ENCODE results near the gene TEX28. TPM values are rescaled to one million over a fixed set of nuclear protein-coding genes. Genes with fewer than 3 reads are reported as not detected.
A peak's percentile ranks its signal among the peaks of the same experiment; 100 is the strongest.
"Not testable (repeated sequence)": the region's sequence is repeated elsewhere in the genome, so short reads cannot be mapped to it uniquely, and the experiment has no call there.

Gene TEX28
- polyA plus RNA-seq, 2 of the 4 experiments (the other 2 are of a cell fraction), result not detected

GRCh38 chrX:154248076-154248475 lies 46.8 kb downstream of the TEX28 start:
- CTCF ChIA-PET; POLR2A ChIA-PET; H3K9me3 ChIP-seq; FAIRE-seq; H3K4me2 ChIP-seq; ATAC-seq; DNase-seq (ENCODE audit: low read depth in 1 of 2, low spot score in 1 of 2); H3K4me1 ChIP-seq; H3K4me3 ChIP-seq; H3K27ac ChIP-seq: not testable (repeated sequence)
- WGBS (ENCODE audit: missing lambda C conversion rate), result no CpG with 5 or more reads among the region's 10 CpGs

GRCh38 chrX:154247377-154248045 lies 47.4 kb downstream of the TEX28 start:
- POLR2A ChIA-PET; H3K9me3 ChIP-seq; H3K27ac ChIP-seq; CTCF ChIA-PET; H3K4me2 ChIP-seq; H3K4me1 ChIP-seq; DNase-seq (ENCODE audit: low read depth in 1 of 2, low spot score in 1 of 2); FAIRE-seq; H3K4me3 ChIP-seq: not testable (repeated sequence)
- WGBS (ENCODE audit: missing lambda C conversion rate), result 50% methylated on average over 1 of the region's 17 CpGs
- ATAC-seq, result peak; percentile 75 to 78; a peak in 5 of 6 replicates

GRCh38 chrX:154239982-154240503 lies 54.9 kb downstream of the TEX28 start:
- FAIRE-seq; H3K9me3 ChIP-seq; H3K27ac ChIP-seq; DNase-seq (ENCODE audit: low read depth in 1 of 2, low spot score in 1 of 2); H3K4me2 ChIP-seq; H3K4me1 ChIP-seq; ATAC-seq; H3K4me3 ChIP-seq; POLR2A ChIA-PET: not testable (repeated sequence)
- WGBS (ENCODE audit: missing lambda C conversion rate), result 61% methylated on average over 6 of the region's 8 CpGs
- CTCF ChIA-PET, result interaction anchor here (0.6 kb wide), 1 partner anchor 63 kb away, joined by 3 read pairs; no protein-coding TSS in a partner anchor

DNA sequence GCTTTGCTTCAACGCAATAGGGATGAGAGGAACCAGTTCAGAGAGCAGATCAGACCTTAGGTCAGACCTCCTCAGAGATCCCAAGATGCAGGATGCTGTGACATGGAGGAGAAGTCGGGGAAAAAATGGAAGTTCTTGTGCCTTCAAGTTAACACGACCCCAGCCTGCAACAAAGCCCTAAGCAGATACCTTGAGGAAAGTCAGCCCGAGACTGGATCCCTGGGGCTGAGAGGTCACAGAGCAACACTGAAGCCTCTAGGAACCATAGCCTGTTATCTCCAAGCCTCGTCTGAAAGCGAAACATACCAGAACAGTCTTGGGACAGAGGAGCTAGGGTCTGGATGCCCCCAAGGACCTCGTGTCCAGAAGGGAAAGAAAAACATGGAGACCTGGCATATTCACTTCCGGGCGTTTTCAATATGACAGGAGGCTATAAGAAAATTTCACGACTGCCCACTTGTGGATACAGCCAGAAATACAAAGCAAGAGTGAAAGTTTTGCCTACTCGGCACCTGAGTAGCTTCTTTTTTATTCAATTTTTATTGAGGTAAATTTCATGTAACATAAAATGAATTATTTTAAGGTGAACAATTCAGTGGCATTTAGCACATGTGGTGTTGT lies 55.9 kb downstream of the TEX28 start:
- DNase-seq (ENCODE audit: low read depth in 1 of 2, low spot score in 1 of 2); H3K4me3 ChIP-seq; H3K27ac ChIP-seq; CTCF ChIA-PET; H3K4me1 ChIP-seq; FAIRE-seq; H3K4me2 ChIP-seq; H3K9me3 ChIP-seq: not testable (repeated sequence)
- peak in 1 of 2 experiments; percentile 62; a peak in 3 of 6 replicates for ATAC-seq
- WGBS (ENCODE audit: missing lambda C conversion rate), result 35% methylated on average over 9 of the region's 11 CpGs
- POLR2A ChIA-PET, result interaction anchor here (0.7 kb wide), 1 partner anchor 937 kb away, joined by 7 read pairs; no protein-coding TSS in a partner anchor

GRCh38 chrX:154233620-154234019 lies 61.3 kb downstream of the TEX28 start:
- H3K9me3 ChIP-seq; FAIRE-seq; CTCF ChIA-PET; DNase-seq (ENCODE audit: low read depth in 1 of 2, low spot score in 1 of 2); H3K4me3 ChIP-seq; H3K4me1 ChIP-seq; H3K4me2 ChIP-seq; H3K27ac ChIP-seq; ATAC-seq; POLR2A ChIA-PET: not testable (repeated sequence)
- WGBS (ENCODE audit: missing lambda C conversion rate), result no CpG with 5 or more reads among the region's 16 CpGs

GRCh38 chrX:154231443-154231842 lies 63.5 kb downstream of the TEX28 start:
- CTCF ChIA-PET; DNase-seq (ENCODE audit: low read depth in 1 of 2, low spot score in 1 of 2); POLR2A ChIA-PET; H3K4me2 ChIP-seq; ATAC-seq; H3K4me3 ChIP-seq; H3K4me1 ChIP-seq; FAIRE-seq; H3K27ac ChIP-seq; H3K9me3 ChIP-seq: not testable (repeated sequence)
- WGBS (ENCODE audit: missing lambda C conversion rate), result no CpG with 5 or more reads among the region's 3 CpGs

GRCh38 chrX:154226706-154227105 lies 68.2 kb downstream of the TEX28 start:
- POLR2A ChIA-PET, result not testable (repeated sequence)

DNA sequence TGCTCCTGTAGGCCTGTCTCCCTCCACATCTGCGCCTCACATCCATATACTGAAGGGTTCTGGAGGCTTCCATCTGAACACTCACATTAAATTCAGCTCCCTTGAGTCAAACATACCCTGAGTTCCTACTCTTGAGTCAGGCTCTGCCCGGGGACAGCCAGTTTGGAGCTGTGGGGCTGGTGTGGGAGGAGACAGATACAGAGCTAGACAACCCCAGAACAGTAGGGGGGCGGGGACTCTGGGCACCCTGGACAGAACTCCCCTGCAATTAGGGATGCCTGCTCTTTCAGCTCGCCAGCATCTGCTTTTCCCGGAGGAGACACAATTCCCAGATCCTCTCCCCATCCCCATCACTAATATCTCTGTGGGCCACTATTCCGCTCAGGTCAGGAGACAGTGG lies 69.6 kb downstream of the TEX28 start:
- ATAC-seq; FAIRE-seq; DNase-seq (ENCODE audit: low read depth in 1 of 2, low spot score in 1 of 2); H3K4me2 ChIP-seq; H3K4me3 ChIP-seq; CTCF ChIA-PET; H3K27ac ChIP-seq; H3K9me3 ChIP-seq; H3K4me1 ChIP-seq; POLR2A ChIA-PET: not testable (repeated sequence)
- WGBS (ENCODE audit: missing lambda C conversion rate), result no CpG with 5 or more reads among the region's 6 CpGs

More at GRCh38 chrX:154226706-154227105, 68.2 kb downstream of the TEX28 start:
- H3K4me2 ChIP-seq; H3K9me3 ChIP-seq; CTCF ChIA-PET; ATAC-seq; H3K27ac ChIP-seq; H3K4me3 ChIP-seq; DNase-seq (ENCODE audit: low read depth in 1 of 2, low spot score in 1 of 2); FAIRE-seq; H3K4me1 ChIP-seq: not testable (repeated sequence)
- WGBS (ENCODE audit: missing lambda C conversion rate), result no CpG with 5 or more reads among the region's 9 CpGs

Other genes starting within 250 kb of the TEX28 start
- 16.6 and 17.7 TPM in 2 replicates for gene MECP2, start 197.4 kb downstream of the TEX28 start, polyA plus RNA-seq (2011; rRNA removed)
- 16.5 to 19.2 TPM (median 17.9 TPM) in 3 replicates for gene MECP2, start 197.4 kb downstream of the TEX28 start, polyA plus RNA-seq (2017; fragmentation: RNase III; extraction: RNeasy Plus Mini Kit Qiagen cat#74134 plus additional on column Dnase treatment)
- gene OPN1LW, start 150.9 kb downstream of the TEX28 start, polyA plus RNA-seq (2011; rRNA removed), result not detected in 2 replicates
- gene OPN1LW, start 150.9 kb downstream of the TEX28 start, polyA plus RNA-seq (2017; fragmentation: RNase III; extraction: RNeasy Plus Mini Kit Qiagen cat#74134 plus additional on column Dnase treatment), result not detected in 3 replicates
- gene OPN1MW, start 112.5 kb downstream of the TEX28 start, polyA plus RNA-seq (2011; rRNA removed), result not detected in 2 replicates
- not detected in 3 replicates for gene OPN1MW, start 112.5 kb downstream of the TEX28 start, polyA plus RNA-seq (2017; fragmentation: RNase III; extraction: RNeasy Plus Mini Kit Qiagen cat#74134 plus additional on column Dnase treatment)
- not detected in 2 replicates for gene OPN1MW2, start 75.4 kb downstream of the TEX28 start, polyA plus RNA-seq (2011; rRNA removed)
- not detected in 3 replicates for gene OPN1MW2, start 75.4 kb downstream of the TEX28 start, polyA plus RNA-seq (2017; fragmentation: RNase III; extraction: RNeasy Plus Mini Kit Qiagen cat#74134 plus additional on column Dnase treatment)
- gene OPN1MW3, start 37.5 kb downstream of the TEX28 start, polyA plus RNA-seq (2011; rRNA removed), result not detected in 2 replicates
- gene OPN1MW3, start 37.5 kb downstream of the TEX28 start, polyA plus RNA-seq (2017; fragmentation: RNase III; extraction: RNeasy Plus Mini Kit Qiagen cat#74134 plus additional on column Dnase treatment), result not detected in 3 replicates
- 0.14 TPM in 1 of 2 replicates, not detected in the other for gene TKTL1, start 671 bp upstream of the TEX28 start, polyA plus RNA-seq (2011; rRNA removed)
- gene TKTL1, start 671 bp upstream of the TEX28 start, polyA plus RNA-seq (2017; fragmentation: RNase III; extraction: RNeasy Plus Mini Kit Qiagen cat#74134 plus additional on column Dnase treatment), result not detected in 3 replicates
- 303 and 351 TPM in 2 replicates for gene FLNA, start 79.5 kb upstream of the TEX28 start, polyA plus RNA-seq (2011; rRNA removed)
- gene FLNA, start 79.5 kb upstream of the TEX28 start, polyA plus RNA-seq (2017; fragmentation: RNase III; extraction: RNeasy Plus Mini Kit Qiagen cat#74134 plus additional on column Dnase treatment), result 1,116 to 1,252 TPM (median 1,118 TPM) in 3 replicates
- gene EMD, start 84.2 kb upstream of the TEX28 start, polyA plus RNA-seq (2011; rRNA removed), result 34.6 and 40.7 TPM in 2 replicates
- gene EMD, start 84.2 kb upstream of the TEX28 start, polyA plus RNA-seq (2017; fragmentation: RNase III; extraction: RNeasy Plus Mini Kit Qiagen cat#74134 plus additional on column Dnase treatment), result 126 to 131 TPM (median 130 TPM) in 3 replicates
- 3,216 and 3,468 TPM in 2 replicates for gene RPL10, start 103.3 kb upstream of the TEX28 start, polyA plus RNA-seq (2011; rRNA removed)
- 4,594 to 4,829 TPM (median 4,804 TPM) in 3 replicates for gene RPL10, start 103.3 kb upstream of the TEX28 start, polyA plus RNA-seq (2017; fragmentation: RNase III; extraction: RNeasy Plus Mini Kit Qiagen cat#74134 plus additional on column Dnase treatment)
- 14.3 and 21.6 TPM in 2 replicates for gene DNASE1L1, start 114.1 kb upstream of the TEX28 start, polyA plus RNA-seq (2011; rRNA removed)
- gene DNASE1L1, start 114.1 kb upstream of the TEX28 start, polyA plus RNA-seq (2017; fragmentation: RNase III; extraction: RNeasy Plus Mini Kit Qiagen cat#74134 plus additional on column Dnase treatment), result 20.9 to 24.5 TPM (median 24.4 TPM) in 3 replicates
- 32.6 and 36.9 TPM in 2 replicates for gene TAFAZZIN, start 116.4 kb upstream of the TEX28 start, polyA plus RNA-seq (2011; rRNA removed)
- gene TAFAZZIN, start 116.4 kb upstream of the TEX28 start, polyA plus RNA-seq (2017; fragmentation: RNase III; extraction: RNeasy Plus Mini Kit Qiagen cat#74134 plus additional on column Dnase treatment), result 25.7 to 36.3 TPM (median 34.4 TPM) in 3 replicates
- 62.6 and 69.6 TPM in 2 replicates for gene ATP6AP1, start 133.6 kb upstream of the TEX28 start, polyA plus RNA-seq (2011; rRNA removed)
- 71.3 to 81.7 TPM (median 78.9 TPM) in 3 replicates for gene ATP6AP1, start 133.6 kb upstream of the TEX28 start, polyA plus RNA-seq (2017; fragmentation: RNase III; extraction: RNeasy Plus Mini Kit Qiagen cat#74134 plus additional on column Dnase treatment)
- gene GDI1, start 142.0 kb upstream of the TEX28 start, polyA plus RNA-seq (2011; rRNA removed), result 117 and 124 TPM in 2 replicates
- 107 to 131 TPM (median 128 TPM) in 3 replicates for gene GDI1, start 142.0 kb upstream of the TEX28 start, polyA plus RNA-seq (2017; fragmentation: RNase III; extraction: RNeasy Plus Mini Kit Qiagen cat#74134 plus additional on column Dnase treatment)
- 55.1 and 57.8 TPM in 2 replicates for gene FAM50A, start 149.0 kb upstream of the TEX28 start, polyA plus RNA-seq (2011; rRNA removed)
- 105 to 123 TPM (median 121 TPM) in 3 replicates for gene FAM50A, start 149.0 kb upstream of the TEX28 start, polyA plus RNA-seq (2017; fragmentation: RNase III; extraction: RNeasy Plus Mini Kit Qiagen cat#74134 plus additional on column Dnase treatment)
- gene PLXNA3, start 163.2 kb upstream of the TEX28 start, polyA plus RNA-seq (2011; rRNA removed), result 3.4 and 5.9 TPM in 2 replicates
- gene PLXNA3, start 163.2 kb upstream of the TEX28 start, polyA plus RNA-seq (2017; fragmentation: RNase III; extraction: RNeasy Plus Mini Kit Qiagen cat#74134 plus additional on column Dnase treatment), result 7.9 to 10.1 TPM (median 9.5 TPM) in 3 replicates
- gene LAGE3, start 184.2 kb upstream of the TEX28 start, polyA plus RNA-seq (2011; rRNA removed), result 20.6 and 26.8 TPM in 2 replicates
- gene LAGE3, start 184.2 kb upstream of the TEX28 start, polyA plus RNA-seq (2017; fragmentation: RNase III; extraction: RNeasy Plus Mini Kit Qiagen cat#74134 plus additional on column Dnase treatment), result 42.9 to 49.7 TPM (median 47.5 TPM) in 3 replicates
- 26.4 and 30.8 TPM in 2 replicates for gene UBL4A, start 191.5 kb upstream of the TEX28 start, polyA plus RNA-seq (2011; rRNA removed)
- gene UBL4A, start 191.5 kb upstream of the TEX28 start, polyA plus RNA-seq (2017; fragmentation: RNase III; extraction: RNeasy Plus Mini Kit Qiagen cat#74134 plus additional on column Dnase treatment), result 34.6 to 37.7 TPM (median 36.9 TPM) in 3 replicates
- 9.0 and 10.1 TPM in 2 replicates for gene SLC10A3, start 195.5 kb upstream of the TEX28 start, polyA plus RNA-seq (2011; rRNA removed)
- 19.3 to 24.1 TPM (median 21.7 TPM) in 3 replicates for gene SLC10A3, start 195.5 kb upstream of the TEX28 start, polyA plus RNA-seq (2017; fragmentation: RNase III; extraction: RNeasy Plus Mini Kit Qiagen cat#74134 plus additional on column Dnase treatment)
- 18.6 and 21.7 TPM in 2 replicates for gene FAM3A, start 221.1 kb upstream of the TEX28 start, polyA plus RNA-seq (2011; rRNA removed)
- gene FAM3A, start 221.1 kb upstream of the TEX28 start, polyA plus RNA-seq (2017; fragmentation: RNase III; extraction: RNeasy Plus Mini Kit Qiagen cat#74134 plus additional on column Dnase treatment), result 33.2 to 40.6 TPM (median 36.7 TPM) in 3 replicates